UCSD-AML1 (cell line): Measurements from ENCODE around the gene GRIN2A.

Source experiments
- DNase-seq: peaks from one replicate; lab custom pipeline; 2025; ENCODE audit not compliant: unreplicated experiment; lab: John Stamatoyannopoulos, UW

The GRIN2A gene

GRCh38 chr16:9826656-9827055, 355.6 kb downstream of the GRIN2A start:
- no peak for DNase-seq

- no peak for DNase-seq
Observed at GRCh38 chr16:9824200-9825068, 357.8 kb downstream of the GRIN2A start.

GRCh38 chr16:9823510-9823909, 358.7 kb downstream of the GRIN2A start:
- no peak for DNase-seq

GRCh38 chr16:9821970-9822369, 360.3 kb downstream of the GRIN2A start:
- no peak for DNase-seq

GRCh38 chr16:9821331-9821730, 360.9 kb downstream of the GRIN2A start:
- DNase-seq: no peak

GRCh38 chr16:9820476-9821246, 361.6 kb downstream of the GRIN2A start:
- no peak for DNase-seq

- DNase-seq: no peak
Observed at GRCh38 chr16:9818702-9819101, 363.5 kb downstream of the GRIN2A start.

- DNase-seq: no peak
Observed at GRCh38 chr16:9817586-9817985, 364.6 kb downstream of the GRIN2A start.

- DNase-seq: no peak
Observed at GRCh38 chr16:9816644-9817043, 365.6 kb downstream of the GRIN2A start.

GRCh38 chr16:9813665-9814064, 368.6 kb downstream of the GRIN2A start:
- DNase-seq: no peak

GRCh38 chr16:9808210-9808609, 374.0 kb downstream of the GRIN2A start:
- no peak for DNase-seq

- no peak for DNase-seq
Observed at GRCh38 chr16:9807302-9807701, 374.9 kb downstream of the GRIN2A start.

GRCh38 chr16:9805109-9805508, 377.1 kb downstream of the GRIN2A start:
- DNase-seq: no peak

- no peak for DNase-seq
Observed at GRCh38 chr16:9802160-9802559, 380.1 kb downstream of the GRIN2A start.

GRCh38 chr16:9801651-9802050, 380.6 kb downstream of the GRIN2A start:
- no peak for DNase-seq

GRCh38 chr16:9800186-9800738, 382.0 kb downstream of the GRIN2A start:
- DNase-seq: no peak

GRCh38 chr16:9798952-9799580, 383.2 kb downstream of the GRIN2A start:
- no peak for DNase-seq

GRCh38 chr16:9798474-9798873, 383.8 kb downstream of the GRIN2A start:
- DNase-seq: no peak

GRCh38 chr16:9797306-9797705, 384.9 kb downstream of the GRIN2A start:
- no peak for DNase-seq

- DNase-seq: no peak
Observed at GRCh38 chr16:9793623-9794022, 388.6 kb downstream of the GRIN2A start.

- no peak for DNase-seq
Observed at GRCh38 chr16:9791556-9791955, 390.7 kb downstream of the GRIN2A start.
